ENCODE data around the gene ABR.
"Not testable (repeated sequence)": the region's sequence is repeated elsewhere in the genome, so short reads cannot be mapped to it uniquely, and the experiment has no call there.

The ABR gene

DNA sequence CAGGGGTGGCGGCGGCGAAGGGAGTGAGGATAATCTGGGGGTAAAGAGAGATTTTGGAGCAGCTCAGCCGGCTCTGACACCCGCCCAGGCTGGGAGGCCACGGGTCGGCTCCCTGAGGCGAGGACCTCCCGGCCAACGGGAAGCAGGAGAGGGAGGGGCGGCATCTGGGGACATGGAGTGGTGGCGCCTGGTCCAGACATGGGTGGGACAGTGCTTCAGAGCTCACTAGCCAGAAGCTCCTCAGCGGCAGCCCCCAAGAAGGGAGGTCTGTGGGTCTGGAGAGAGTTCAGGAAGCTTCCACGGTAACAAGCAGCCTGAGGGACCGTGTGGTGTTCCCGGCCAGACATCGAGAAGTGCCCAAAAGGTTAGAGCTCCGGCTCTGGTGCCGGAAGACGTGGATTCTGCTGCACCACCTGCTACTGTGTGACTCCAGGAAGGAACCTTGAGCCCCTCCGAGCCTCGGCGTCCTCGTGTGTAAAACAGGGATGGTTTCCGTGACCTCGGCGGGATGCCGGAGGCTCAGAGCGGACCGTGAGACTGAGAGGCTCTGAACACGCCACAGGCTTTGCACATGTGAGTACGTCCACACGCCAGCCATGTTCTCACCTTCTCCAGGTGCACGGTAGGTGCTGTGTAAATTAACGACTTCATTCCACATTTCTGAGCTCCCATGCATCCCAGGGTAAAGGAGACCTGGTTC is 126.0 kb downstream of the ABR start:
- FAIRE-seq, result no peak
- DNase-seq (ENCODE audit: insufficient read length, low spot score), result no peak
- no peak for TF ChIP-seq POLR2A (IDR thresholded peaks at IDR 0.05; ENCODE audit: low read depth, low read length)

DNA sequence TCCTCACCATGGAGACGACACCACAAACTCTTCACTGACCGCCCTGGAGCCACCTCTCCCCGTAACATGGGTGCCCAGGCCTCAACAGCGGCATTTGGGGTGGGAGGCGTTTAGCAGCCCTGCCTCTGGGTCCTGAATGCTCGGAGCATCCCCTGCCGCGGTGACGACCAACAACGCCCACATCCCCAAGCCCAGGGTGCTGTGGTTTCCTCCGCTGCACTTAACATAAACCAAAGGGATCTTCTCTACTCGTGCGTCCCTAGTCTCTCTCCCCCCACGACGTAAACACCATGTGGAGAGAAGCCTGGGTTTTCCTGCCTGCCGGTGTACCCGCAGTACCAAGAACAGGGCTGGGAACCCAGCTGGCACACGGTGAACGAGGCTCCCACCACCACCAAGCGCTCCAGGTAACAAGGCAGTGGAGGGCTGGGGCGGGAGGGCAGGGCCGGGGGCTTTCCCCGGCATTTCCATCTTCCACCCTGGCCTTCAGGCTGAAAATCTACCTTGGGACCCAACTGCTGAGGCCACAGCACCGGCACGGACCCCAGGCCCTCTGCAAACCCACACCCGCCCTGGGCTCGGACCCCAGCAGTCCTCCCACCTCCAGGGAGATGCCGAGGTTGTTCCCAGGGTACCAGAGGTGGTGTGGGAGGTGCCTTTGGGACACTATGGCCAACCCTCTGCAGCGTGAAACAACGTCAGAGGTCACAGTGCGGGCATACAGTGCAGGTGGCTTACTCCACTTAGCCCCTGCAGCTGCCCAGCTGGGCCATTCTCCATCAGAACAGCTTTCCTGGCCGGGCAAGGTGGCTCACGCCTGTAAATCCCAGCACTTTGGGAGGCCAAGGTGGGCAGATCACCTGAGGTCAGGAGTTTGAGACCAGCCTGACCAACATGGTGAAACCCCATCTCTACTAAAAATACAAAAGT is 128.5 kb downstream of the ABR start:
- no peak for TF ChIP-seq POLR2A (IDR thresholded peaks at IDR 0.05; ENCODE audit: low read depth, low read length)
- FAIRE-seq (no peak), DNase-seq (ENCODE audit: insufficient read length, low spot score) (no peak)

DNA sequence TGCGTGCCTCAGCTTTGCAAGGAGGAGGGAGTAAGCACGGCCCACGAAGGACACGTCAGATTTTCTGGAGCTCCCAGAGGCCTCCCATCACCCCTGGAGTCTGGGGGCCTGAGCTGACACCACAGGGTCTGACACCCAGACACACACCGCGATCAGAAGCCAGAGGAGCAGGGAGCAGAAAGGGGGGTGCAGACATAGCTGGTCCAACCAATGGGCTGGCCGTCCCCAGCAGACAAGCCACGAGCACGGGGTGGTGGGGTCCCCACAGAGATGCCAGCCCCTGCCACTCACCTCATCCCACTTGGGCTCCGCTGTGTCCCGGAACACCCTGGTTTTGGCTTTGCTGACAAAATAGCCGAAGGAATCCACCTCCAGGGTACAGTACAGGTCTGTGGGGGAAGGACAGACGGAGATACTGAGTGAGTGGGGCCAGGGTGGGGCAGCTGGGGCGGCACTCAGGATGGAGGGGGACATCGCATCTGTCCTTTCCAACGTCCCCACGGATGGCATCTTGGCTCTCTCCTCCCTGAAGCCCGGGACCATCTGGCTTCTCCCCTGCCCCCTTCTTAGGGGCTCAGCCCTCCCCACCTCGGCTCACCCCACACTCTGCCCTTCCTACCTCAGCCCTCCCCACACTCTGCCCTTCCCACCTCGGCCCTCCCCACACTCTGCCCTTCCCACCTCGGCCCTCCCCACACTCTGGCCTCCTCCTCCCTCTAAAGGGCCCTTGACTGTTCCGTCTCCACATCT is 129.4 kb downstream of the ABR start:
- FAIRE-seq (no peak), DNase-seq (ENCODE audit: insufficient read length, low spot score) (no peak)
- no peak for TF ChIP-seq POLR2A (IDR thresholded peaks at IDR 0.05; ENCODE audit: low read depth, low read length)

DNA sequence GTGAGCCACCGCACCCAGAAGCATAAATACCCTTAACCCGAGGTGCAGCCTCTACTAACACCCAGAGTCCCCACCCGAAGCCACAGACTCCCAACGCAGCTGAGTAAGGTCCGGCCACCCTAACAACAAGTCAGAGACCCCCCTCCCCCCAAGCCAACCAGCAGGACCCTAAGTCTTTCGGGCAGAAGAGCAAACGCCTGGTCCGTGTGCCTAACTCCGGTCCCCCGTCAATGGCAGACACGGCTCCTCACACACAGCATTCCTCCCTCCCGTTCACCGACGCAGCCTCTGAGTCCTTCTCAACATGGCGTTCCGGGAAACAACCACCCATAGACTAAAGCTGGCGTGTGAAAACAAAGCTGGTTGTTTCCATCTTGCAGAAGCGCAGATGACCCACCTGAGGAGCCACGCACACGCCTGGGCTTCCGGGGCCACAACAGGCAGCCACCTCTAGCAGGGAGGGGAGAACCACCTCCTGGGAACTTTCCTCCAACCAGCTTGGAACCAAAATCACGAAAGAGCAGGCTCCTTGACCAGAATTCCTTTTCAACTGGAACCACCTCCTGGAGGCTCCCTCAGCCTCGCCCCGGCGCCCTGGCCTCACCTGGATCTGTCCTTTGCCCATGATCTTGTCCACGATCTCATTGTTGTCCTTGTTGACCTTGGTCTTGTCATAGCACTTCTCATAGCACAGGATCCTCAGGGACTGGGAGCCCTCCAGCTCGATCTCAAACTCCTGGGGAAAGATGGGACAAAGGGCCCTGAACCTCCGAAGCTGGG is 130.1 kb downstream of the ABR start:
- TF ChIP-seq POLR2A (IDR thresholded peaks at IDR 0.05; ENCODE audit: low read depth, low read length), result no peak
- FAIRE-seq (no peak), DNase-seq (ENCODE audit: insufficient read length, low spot score) (no peak)

DNA sequence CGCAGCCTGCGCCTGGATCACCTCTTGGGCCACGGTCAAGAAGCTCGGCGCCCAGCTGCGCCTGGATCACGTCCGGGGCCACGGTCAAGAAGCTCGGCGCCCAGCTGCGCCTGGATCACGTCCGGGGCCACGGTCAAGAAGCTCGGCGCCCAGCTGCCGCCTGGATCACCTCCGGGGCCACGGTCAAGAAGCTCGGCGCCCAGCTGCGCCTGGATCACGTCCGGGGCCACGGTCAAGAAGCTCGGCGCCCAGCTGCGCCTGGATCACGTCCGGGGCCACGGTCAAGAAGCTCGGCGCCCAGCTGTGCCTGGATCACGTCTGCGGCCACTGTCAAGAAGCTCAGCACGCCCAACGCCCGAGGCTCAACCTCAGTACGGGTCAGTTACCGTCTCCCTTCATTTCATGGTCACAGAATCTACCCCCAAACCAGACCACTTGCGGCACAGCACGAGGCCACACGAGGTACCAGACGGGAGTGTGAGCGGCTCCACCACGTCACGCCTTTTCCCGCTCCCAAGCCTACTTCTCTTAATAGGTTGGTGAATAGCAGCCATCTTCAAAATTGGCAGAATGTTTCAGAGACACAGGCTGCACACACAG is 131.2 kb downstream of the ABR start:
- DNase-seq (ENCODE audit: insufficient read length, low spot score); FAIRE-seq: not testable (repeated sequence)

DNA sequence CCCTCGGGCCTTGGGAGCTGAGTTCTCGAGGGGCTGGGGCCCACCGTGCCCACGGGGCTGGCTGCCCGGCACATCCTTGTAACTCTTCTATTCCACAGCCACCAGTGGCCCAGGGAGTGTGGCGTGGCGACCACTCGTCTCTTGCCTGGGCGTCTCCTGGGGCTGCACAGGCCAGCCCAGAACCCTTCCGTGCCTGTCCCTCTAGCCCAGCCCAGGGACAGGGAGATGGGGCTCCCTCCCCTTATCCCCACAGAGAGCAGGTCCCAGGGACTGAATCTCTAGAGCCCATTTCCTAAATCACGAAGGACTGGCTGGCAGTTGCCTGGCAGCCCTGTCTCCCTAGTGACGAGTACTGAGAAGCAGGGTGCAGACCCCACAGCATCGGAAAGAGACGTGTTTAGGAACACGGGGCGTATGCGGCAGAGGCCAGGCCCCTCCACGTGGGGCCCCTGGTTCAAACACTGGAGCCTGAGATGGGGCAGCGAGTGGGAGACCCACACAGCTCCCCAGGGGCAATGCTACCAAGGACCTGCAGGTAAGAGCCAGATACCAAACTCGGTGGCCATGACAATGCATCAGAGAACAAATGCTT is 131.8 kb downstream of the ABR start:
- no peak for TF ChIP-seq POLR2A (IDR thresholded peaks at IDR 0.05; ENCODE audit: low read depth, low read length)
- DNase-seq (ENCODE audit: insufficient read length, low spot score) (no peak), FAIRE-seq (no peak)

DNA sequence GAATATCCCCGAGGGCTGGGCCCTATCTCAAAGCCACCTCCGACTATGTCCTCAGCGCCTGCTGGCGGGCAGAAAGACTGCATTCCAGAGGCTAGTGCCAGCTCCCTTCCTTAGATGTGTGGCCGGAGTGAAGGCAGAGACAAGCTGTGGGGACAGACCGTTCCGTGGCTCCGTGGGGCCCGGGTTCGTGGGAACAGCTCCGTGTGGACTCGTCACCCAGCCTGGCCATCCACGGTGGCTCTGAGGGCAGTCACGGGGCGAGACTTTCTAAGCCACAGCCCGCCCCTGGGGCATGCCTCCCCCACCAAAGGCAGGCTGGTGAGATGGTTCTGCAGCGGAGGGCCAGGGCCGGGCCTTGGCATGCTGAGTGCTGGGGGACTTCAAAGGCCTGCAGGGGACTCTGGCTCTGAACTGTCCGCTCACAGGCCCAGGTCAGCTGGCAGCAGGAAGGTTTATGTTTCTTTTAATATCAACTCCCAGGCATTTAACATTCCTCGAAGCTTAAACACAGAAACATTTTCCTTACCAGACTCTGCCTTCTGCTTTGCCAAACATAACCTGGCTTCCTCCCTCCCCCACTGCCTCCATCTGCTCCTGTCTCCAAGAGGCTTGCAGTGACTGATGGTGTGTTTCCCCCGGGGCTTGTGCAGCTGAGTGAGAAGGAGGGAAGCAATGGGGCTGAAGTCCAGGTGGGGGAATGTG is 132.5 kb downstream of the ABR start:
- TF ChIP-seq POLR2A (IDR thresholded peaks at IDR 0.05; ENCODE audit: low read depth, low read length), result no peak
- DNase-seq (ENCODE audit: insufficient read length, low spot score) (no peak), FAIRE-seq (no peak)

DNA sequence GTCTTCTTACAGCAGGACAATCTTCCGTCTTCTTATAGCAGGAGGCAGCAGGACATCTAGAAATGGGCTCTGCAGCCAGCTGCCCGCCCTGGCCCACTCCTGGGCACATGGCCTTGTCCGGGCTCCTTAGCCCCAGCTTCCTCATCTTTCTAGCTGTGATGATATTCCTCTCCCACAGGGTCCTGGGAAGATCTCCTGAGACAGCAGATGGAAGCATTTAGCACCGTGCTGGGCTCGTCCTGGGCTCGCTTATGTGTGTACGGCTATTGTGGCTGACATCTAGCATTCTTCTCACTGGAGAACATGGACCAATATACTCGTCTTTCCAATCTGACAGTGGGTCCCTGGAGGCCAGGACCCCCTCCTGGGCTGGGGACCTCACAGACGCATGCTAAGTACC is 134.3 kb downstream of the ABR start:
- FAIRE-seq (no peak), DNase-seq (ENCODE audit: insufficient read length, low spot score) (no peak)
- no peak for TF ChIP-seq POLR2A (IDR thresholded peaks at IDR 0.05; ENCODE audit: low read depth, low read length)

DNA sequence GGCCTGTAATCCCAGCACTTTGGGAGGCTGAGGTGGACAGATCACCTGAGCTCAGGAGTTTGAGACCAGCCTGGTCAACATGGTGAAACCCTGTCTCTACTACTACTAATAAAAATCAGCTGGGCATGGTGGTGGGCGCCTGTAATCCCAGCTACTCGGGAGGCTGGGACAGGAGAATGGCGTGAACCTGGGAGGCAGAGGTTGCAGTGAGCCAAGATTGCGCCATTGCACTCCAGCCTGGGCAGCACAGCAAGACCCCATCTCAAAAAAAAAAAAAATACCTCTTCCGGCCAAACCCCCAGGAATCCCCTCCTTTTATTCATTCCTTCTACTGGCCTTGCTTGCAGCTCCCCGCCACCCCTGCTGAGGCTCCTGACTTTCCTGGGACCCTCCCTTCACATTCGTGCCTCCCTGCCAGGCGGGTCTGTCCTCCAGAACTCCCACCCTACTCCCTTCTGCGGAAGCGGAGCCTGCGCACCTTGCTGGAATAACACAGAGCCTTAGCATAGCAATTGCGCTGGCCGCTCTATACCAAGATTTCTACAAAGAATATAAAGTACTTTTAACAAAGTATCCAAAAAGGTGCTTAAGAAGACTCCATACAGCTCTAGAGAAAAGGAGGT is 135.3 kb downstream of the ABR start:
- FAIRE-seq; DNase-seq (ENCODE audit: insufficient read length, low spot score): not testable (repeated sequence)

DNA sequence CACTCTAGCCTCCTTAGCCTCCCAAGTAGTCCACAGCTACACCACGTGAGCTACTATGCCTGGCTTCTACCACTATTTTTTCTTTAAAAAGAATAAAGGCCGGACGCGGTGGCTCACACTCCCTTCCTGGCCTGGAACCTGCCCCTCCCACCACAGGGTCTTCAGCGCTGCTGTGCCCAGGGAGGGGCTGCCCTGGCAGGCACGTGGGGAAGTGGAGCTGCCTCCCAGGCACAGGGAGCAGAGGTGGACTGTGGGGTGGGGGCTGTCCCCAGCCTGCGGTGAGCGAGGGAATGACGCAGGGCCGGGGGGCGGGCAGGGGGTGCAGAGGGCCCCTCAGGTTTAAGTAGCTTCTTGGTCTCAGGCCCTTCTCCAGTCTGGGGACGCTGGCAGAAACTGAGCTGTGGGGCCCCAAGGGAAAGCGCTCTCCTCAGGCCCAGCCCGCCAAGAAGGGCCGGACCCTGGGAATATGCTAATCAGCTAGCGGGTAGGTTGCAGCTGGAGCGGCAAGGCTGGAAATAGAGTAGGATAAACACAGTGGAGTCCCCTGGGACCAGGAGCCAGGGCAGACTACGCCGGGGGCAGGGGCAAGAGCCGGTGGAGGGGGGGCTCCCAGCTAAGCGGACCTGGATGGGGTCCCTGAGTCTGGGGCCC is 136.1 kb downstream of the ABR start:
- DNase-seq (ENCODE audit: insufficient read length, low spot score), result no peak
- no peak for FAIRE-seq
- TF ChIP-seq POLR2A (IDR thresholded peaks at IDR 0.05; ENCODE audit: low read depth, low read length), result no peak

DNA sequence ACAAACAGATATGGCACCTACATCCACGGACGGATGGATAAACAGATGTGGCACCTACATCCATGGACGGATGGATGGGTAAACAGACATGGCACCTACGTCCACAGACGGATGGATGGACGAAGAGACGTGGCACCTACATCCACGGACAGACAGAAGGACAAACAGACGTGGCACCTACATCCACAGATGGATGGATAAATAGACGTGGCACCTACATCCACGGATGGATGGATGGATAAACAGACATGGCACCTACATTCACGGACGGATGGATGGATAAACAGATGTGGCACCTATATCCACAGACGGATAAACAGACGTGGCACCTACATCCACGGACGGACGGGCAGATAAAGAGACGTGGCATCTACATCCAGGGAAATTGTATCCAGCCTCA is 137.3 kb downstream of the ABR start:
- DNase-seq (ENCODE audit: insufficient read length, low spot score), result no peak
- no peak for TF ChIP-seq POLR2A (IDR thresholded peaks at IDR 0.05; ENCODE audit: low read depth, low read length)
- FAIRE-seq, result no peak

Data from H54 (cell line).